ENCODE measurements around the gene VANGL1. TPM values are rescaled to one million over a fixed set of nuclear protein-coding genes. Genes with fewer than 3 reads are reported as not detected.

Gene VANGL1
- total RNA-seq, 1 experiment from 2014 or later: 13.6 TPM

- Mint-ChIP-seq H3K9me3 (no peaks in the 10 kb centered on the region), H3K4me1 (peaks cover 0 to 4% of the 10 kb centered on the region in 2 experiments; a peak in 1 of 4 replicates), H3K4me3 (no peak overlapping the region), H3K27me3 (ENCODE audit: low read depth) (no peaks in the 10 kb centered on the region; the same call in 1 of the 2 replicates), H3K27ac (no peak overlapping the region), H3K36me3 (ENCODE audit: insufficient read depth in 1 of 3, low read depth in 3 of 3) (peaks cover 2 to 31% (median 26%) of the 10 kb centered on the region in 3 experiments; a peak in 5 of 7 replicates)
- Histone ChIP-seq H2AFZ (ENCODE audit: low read length) (no peak overlapping the region), H3K27me3 (ENCODE audit: insufficient read depth, low read length) (no peaks in the 10 kb centered on the region), H4K8ac (replicated peaks; ENCODE audit: insufficient read length, low read depth, low read length) (no peak overlapping the region), H3T11ph (ENCODE audit: low read length) (no peak overlapping the region), H3K56ac (ENCODE audit: insufficient read length, low read depth, low read length) (no peak overlapping the region), H3K79me2 (ENCODE audit: insufficient read depth, low read length) (no peaks in the 10 kb centered on the region), H2BK120ac (ENCODE audit: low read depth, low read length, poor library complexity, severe bottlenecking) (no peak overlapping the region), H3K14ac (ENCODE audit: insufficient read depth, low read length) (no peak overlapping the region), H3K4ac (ENCODE audit: low read depth, low read length) (no peak overlapping the region), H4K20me1 (ENCODE audit: control insufficient read depth, insufficient read depth, insufficient read length) (no peaks in the 10 kb centered on the region), H2AK5ac (ENCODE audit: insufficient read length, low read length) (no peak overlapping the region), H4K91ac (ENCODE audit: insufficient read length, low read depth, low read length) (no peak overlapping the region), H4K5ac (ENCODE audit: insufficient read length, low read depth, low read length) (no peak overlapping the region), H3K9me3 (ENCODE audit: control insufficient read depth, low read depth, low read length) (no peaks in the 10 kb centered on the region), H3K4me2 (ENCODE audit: insufficient read depth, insufficient read length, low read length) (no peak overlapping the region), H3K79me1 (ENCODE audit: insufficient read depth, low read depth, low read length, poor library complexity, severe bottlenecking) (no peaks in the 10 kb centered on the region), H3K4me1 (ENCODE audit: insufficient read depth, low read length) (no peaks in the 10 kb centered on the region), H3K23me2 (ENCODE audit: insufficient read length, low read depth, low read length, poor library complexity, severe bottlenecking) (no peaks in the 10 kb centered on the region), H2BK12ac (ENCODE audit: insufficient read length, low read depth, low read length) (no peak overlapping the region), H3K9ac (ENCODE audit: extremely low read depth, insufficient read length, low read length) (no peak overlapping the region), H3K23ac (ENCODE audit: insufficient read length, low read depth, low read length) (no peak overlapping the region), H2BK15ac (ENCODE audit: low read depth, low read length) (no peak overlapping the region), H3K18ac (ENCODE audit: insufficient read length, low read depth, low read length) (no peak overlapping the region), H2BK5ac (ENCODE audit: insufficient read length, low read length) (no peak overlapping the region), H2BK20ac (ENCODE audit: low read depth, low read length, poor library complexity, severe bottlenecking) (no peak overlapping the region), H3K27ac (ENCODE audit: insufficient read length, low read depth, low read length) (no peak overlapping the region)
- WGBS (ENCODE audit: extremely low coverage, insufficient read length, low lambda C conversion rate): no CpG with 5 or more reads among the region's 4 CpGs
- DNase-seq: no peak
- TF ChIP-seq, protein P1, sequence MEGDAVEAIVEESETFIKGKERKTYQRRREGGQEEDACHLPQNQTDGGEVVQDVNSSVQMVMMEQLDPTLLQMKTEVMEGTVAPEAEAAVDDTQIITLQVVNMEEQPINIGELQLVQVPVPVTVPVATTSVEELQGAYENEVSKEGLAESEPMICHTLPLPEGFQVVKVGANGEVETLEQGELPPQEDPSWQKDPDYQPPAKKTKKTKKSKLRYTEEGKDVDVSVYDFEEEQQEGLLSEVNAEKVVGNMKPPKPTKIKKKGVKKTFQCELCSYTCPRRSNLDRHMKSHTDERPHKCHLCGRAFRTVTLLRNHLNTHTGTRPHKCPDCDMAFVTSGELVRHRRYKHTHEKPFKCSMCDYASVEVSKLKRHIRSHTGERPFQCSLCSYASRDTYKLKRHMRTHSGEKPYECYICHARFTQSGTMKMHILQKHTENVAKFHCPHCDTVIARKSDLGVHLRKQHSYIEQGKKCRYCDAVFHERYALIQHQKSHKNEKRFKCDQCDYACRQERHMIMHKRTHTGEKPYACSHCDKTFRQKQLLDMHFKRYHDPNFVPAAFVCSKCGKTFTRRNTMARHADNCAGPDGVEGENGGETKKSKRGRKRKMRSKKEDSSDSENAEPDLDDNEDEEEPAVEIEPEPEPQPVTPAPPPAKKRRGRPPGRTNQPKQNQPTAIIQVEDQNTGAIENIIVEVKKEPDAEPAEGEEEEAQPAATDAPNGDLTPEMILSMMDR (conservative IDR thresholded peaks at IDR 0.05): no peak
Measured at GRCh38 chr1:115682792-115683191, 41.0 kb downstream of the VANGL1 start.

Measured in H9 (cell line).